Measurements from ENCODE around the gene BPI. TPM values are rescaled to one million over a fixed set of nuclear protein-coding genes. Genes with fewer than 3 reads are reported as not detected.

Gene BPI
- total and polyA plus RNA-seq, 2 donors (not counting 1 experiment from before 2014, with no cell fraction given): 0.10 to 0.44 TPM

DNA sequence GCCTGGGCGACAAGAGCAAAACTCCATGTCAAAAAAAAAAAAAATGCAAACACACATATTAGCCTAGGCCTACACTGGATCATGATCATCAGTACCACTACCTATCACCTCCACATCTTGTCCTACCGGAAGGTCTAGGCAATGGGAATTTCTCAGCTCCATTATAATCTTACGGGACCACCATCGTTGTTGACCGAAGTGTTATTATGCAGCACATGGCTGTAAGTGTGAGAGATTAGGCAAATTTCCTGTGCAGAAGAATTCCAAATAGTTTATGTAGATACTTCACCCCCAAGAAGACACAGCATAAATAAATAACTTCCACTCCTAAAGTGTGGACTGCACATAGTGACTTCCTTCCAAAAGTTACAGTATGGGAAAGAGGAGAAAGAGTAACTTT lies 26.7 kb upstream of the BPI start:
- H3K27me3 Mint-ChIP-seq: peaks cover 15% of the 10 kb centered on the region
- no peak for ATAC-seq (ENCODE audit: low read depth)
- no peaks in the 10 kb centered on the region for H3K4me1 Mint-ChIP-seq
- no peaks in the 10 kb centered on the region for H3K36me3 ChIP-seq (replicated peaks in 1 of 2; ENCODE audit: control extremely low read depth in 1 of 2, control insufficient read depth in 1 of 2, extremely low read depth in 1 of 2, insufficient read depth in 2 of 2, low read length in 1 of 2)
- H4K20me1 ChIP-seq (ENCODE audit: control insufficient read depth, insufficient read depth, low read length, poor library complexity, severe bottlenecking): no peaks in the 10 kb centered on the region
- H2AFZ ChIP-seq (ENCODE audit: insufficient read depth, low read depth, low read length, poor library complexity, severe bottlenecking): no peak overlapping the region
- H3K79me2 ChIP-seq (ENCODE audit: control insufficient read depth, insufficient read depth, low read length): no peaks in the 10 kb centered on the region
- H3K27ac ChIP-seq (ENCODE audit: low read length in 2 of 2): no peak overlapping the region
- H3K27ac Mint-ChIP-seq: no peak overlapping the region
- TF ChIP-seq, protein P1, sequence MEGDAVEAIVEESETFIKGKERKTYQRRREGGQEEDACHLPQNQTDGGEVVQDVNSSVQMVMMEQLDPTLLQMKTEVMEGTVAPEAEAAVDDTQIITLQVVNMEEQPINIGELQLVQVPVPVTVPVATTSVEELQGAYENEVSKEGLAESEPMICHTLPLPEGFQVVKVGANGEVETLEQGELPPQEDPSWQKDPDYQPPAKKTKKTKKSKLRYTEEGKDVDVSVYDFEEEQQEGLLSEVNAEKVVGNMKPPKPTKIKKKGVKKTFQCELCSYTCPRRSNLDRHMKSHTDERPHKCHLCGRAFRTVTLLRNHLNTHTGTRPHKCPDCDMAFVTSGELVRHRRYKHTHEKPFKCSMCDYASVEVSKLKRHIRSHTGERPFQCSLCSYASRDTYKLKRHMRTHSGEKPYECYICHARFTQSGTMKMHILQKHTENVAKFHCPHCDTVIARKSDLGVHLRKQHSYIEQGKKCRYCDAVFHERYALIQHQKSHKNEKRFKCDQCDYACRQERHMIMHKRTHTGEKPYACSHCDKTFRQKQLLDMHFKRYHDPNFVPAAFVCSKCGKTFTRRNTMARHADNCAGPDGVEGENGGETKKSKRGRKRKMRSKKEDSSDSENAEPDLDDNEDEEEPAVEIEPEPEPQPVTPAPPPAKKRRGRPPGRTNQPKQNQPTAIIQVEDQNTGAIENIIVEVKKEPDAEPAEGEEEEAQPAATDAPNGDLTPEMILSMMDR (IDR thresholded peaks at IDR 0.05): no peak
- no peak for TF ChIP-seq EZH2 (IDR thresholded peaks at IDR 0.05; ENCODE audit: borderline replicate concordance, insufficient read depth, low read depth, low read length, poor library complexity, severe bottlenecking)
- POLR2A ChIA-PET: no interaction called here
- H3K4me1 ChIP-seq (ENCODE audit: control insufficient read depth in 2 of 2, insufficient read depth in 2 of 2, low read length in 2 of 2): no peaks in the 10 kb centered on the region
- no peak overlapping the region for H3K4me3 Mint-ChIP-seq
- H3K9ac ChIP-seq (ENCODE audit: low read length): no peak overlapping the region
- DNase-seq: no peak
- H3K4me2 ChIP-seq (replicated peaks; ENCODE audit: low read depth, low read length, poor library complexity, severe bottlenecking): no peak overlapping the region
- CTCF ChIA-PET: no interaction called here
- H3K9me3 Mint-ChIP-seq (ENCODE audit: insufficient read depth): no peaks in the 10 kb centered on the region
- WGBS (ENCODE audit: insufficient coverage): 93% methylated on average over 2 of the region's 5 CpGs
- no peak overlapping the region for H3K4me3 ChIP-seq (ENCODE audit: control extremely low read depth in 1 of 5, extremely low read depth in 1 of 5, insufficient read depth in 1 of 5, low read depth in 2 of 5, low read length in 4 of 5)
- no peaks in the 10 kb centered on the region for H3K9me3 ChIP-seq (ENCODE audit: control extremely low read depth in 1 of 3, control insufficient read depth in 2 of 3, insufficient read depth in 1 of 3, low read length in 2 of 3)
- no peaks in the 10 kb centered on the region for H3K27me3 ChIP-seq (replicated peaks in 1 of 4; ENCODE audit: control extremely low read depth in 1 of 4, control insufficient read depth in 3 of 4, insufficient read depth in 4 of 4, low read length in 3 of 4)
- intact Hi-C loops (cut with micrococcal nuclease): no loop called here

DNA sequence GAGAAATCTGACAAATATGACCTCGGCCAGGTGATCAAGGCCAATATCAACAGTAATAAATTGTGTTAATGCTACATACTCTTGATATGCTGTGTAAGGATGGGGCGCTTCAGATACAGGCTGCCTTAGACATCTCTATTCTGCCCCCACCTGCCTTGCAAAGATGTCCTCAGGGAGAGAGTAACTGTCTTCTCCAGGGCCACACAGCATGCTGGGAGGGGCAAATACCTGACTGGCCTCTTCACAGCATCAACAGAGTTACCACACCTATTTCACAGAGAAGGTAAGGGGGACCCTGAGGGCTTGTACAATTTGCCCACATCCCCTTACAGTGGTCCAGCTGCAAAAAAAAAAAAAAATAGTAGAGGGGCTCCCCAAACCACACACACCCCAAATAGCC lies 26.3 kb upstream of the BPI start:
- Mint-ChIP-seq H3K27ac (no peak overlapping the region), H3K9me3 (ENCODE audit: insufficient read depth) (no peaks in the 10 kb centered on the region)

More for the DNA sequence above, 26.3 kb upstream of the BPI start:
- Histone ChIP-seq H3K36me3 (replicated peaks in 1 of 2; ENCODE audit: control extremely low read depth in 1 of 2, control insufficient read depth in 1 of 2, extremely low read depth in 1 of 2, insufficient read depth in 2 of 2, low read length in 1 of 2) (no peaks in the 10 kb centered on the region), H3K4me3 (ENCODE audit: control extremely low read depth in 1 of 5, extremely low read depth in 1 of 5, insufficient read depth in 1 of 5, low read depth in 2 of 5, low read length in 4 of 5) (no peak overlapping the region), H3K9me3 (ENCODE audit: control extremely low read depth in 1 of 3, control insufficient read depth in 2 of 3, insufficient read depth in 1 of 3, low read length in 2 of 3) (no peaks in the 10 kb centered on the region), H4K20me1 (ENCODE audit: control insufficient read depth, insufficient read depth, low read length, poor library complexity, severe bottlenecking) (no peaks in the 10 kb centered on the region), H3K4me1 (ENCODE audit: control insufficient read depth in 2 of 2, insufficient read depth in 2 of 2, low read length in 2 of 2) (no peaks in the 10 kb centered on the region), H3K27me3 (replicated peaks in 1 of 4; ENCODE audit: control extremely low read depth in 1 of 4, control insufficient read depth in 3 of 4, insufficient read depth in 4 of 4, low read length in 3 of 4) (no peaks in the 10 kb centered on the region), H3K9ac (ENCODE audit: low read length) (no peak overlapping the region), H3K27ac (ENCODE audit: low read length in 2 of 2) (no peak overlapping the region), H3K79me2 (ENCODE audit: control insufficient read depth, insufficient read depth, low read length) (no peaks in the 10 kb centered on the region), H2AFZ (ENCODE audit: insufficient read depth, low read depth, low read length, poor library complexity, severe bottlenecking) (no peak overlapping the region), H3K4me2 (replicated peaks; ENCODE audit: low read depth, low read length, poor library complexity, severe bottlenecking) (no peak overlapping the region)
- DNase-seq (no peak), ATAC-seq (ENCODE audit: low read depth) (no peak)
- TF ChIP-seq, protein P1 (IDR thresholded peaks at IDR 0.05): no peak
- TF ChIP-seq EZH2 (IDR thresholded peaks at IDR 0.05; ENCODE audit: borderline replicate concordance, insufficient read depth, low read depth, low read length, poor library complexity, severe bottlenecking): no peak
- CTCF ChIA-PET: no interaction called here
- intact Hi-C loops (cut with micrococcal nuclease): no loop called here
- POLR2A ChIA-PET: no interaction called here
- no peak overlapping the region for H3K4me3 Mint-ChIP-seq
- WGBS (ENCODE audit: insufficient coverage): no CpG with 5 or more reads among the region's 2 CpGs
- H3K4me1 Mint-ChIP-seq: no peaks in the 10 kb centered on the region
- H3K27me3 Mint-ChIP-seq: peaks cover 15% of the 10 kb centered on the region

All from B cell (primary cell).